ENCODE measurements around the gene BANF1. TPM values are rescaled to one million over a fixed set of nuclear protein-coding genes. Genes with fewer than 3 reads are reported as not detected.

Gene BANF1
- total and polyA plus RNA-seq, 9 donors: 42.1 to 268 (median 207) TPM

GRCh38 chr11:65964906-65965305, 37.4 kb upstream of the BANF1 start:
- Histone ChIP-seq H3K9me3 (no peaks in the 10 kb centered on the region), H3K36me3 (no peaks in the 10 kb centered on the region), H3K4me1 (ENCODE audit: insufficient read depth) (peaks cover 9% of the 10 kb centered on the region), H3K4me3 (no peak overlapping the region), H3K27me3 (no peaks in the 10 kb centered on the region), H3K27ac (no peak overlapping the region)
- TF ChIP-seq EP300 (IDR thresholded peaks at IDR 0.05): no peak
- no peak for TF ChIP-seq POLR2A (IDR thresholded peaks at IDR 0.05)
- TF ChIP-seq, protein P1, sequence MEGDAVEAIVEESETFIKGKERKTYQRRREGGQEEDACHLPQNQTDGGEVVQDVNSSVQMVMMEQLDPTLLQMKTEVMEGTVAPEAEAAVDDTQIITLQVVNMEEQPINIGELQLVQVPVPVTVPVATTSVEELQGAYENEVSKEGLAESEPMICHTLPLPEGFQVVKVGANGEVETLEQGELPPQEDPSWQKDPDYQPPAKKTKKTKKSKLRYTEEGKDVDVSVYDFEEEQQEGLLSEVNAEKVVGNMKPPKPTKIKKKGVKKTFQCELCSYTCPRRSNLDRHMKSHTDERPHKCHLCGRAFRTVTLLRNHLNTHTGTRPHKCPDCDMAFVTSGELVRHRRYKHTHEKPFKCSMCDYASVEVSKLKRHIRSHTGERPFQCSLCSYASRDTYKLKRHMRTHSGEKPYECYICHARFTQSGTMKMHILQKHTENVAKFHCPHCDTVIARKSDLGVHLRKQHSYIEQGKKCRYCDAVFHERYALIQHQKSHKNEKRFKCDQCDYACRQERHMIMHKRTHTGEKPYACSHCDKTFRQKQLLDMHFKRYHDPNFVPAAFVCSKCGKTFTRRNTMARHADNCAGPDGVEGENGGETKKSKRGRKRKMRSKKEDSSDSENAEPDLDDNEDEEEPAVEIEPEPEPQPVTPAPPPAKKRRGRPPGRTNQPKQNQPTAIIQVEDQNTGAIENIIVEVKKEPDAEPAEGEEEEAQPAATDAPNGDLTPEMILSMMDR (IDR thresholded peaks at IDR 0.05): no peak
- DNase-seq: no peak
- intact Hi-C loops (cut with DNase I): loop anchor here in 2 of 4 donors (5.0 to 10.0 kb wide), 4 partner anchors 32 to 80 kb away; partner anchors contain the start of gene FIBP (in 2 of the 2)
- WGBS, 3 donors: 80 to 88% (median 87%) methylated on average over 7 to 10 of the region's 10 CpGs

GRCh38 chr11:65965986-65966762, 36.1 kb upstream of the BANF1 start:
- H3K27ac ChIP-seq: no peak overlapping the region
- WGBS, 3 donors: 84 to 87% (median 86%) methylated on average over 33 to 36 of the region's 36 CpGs
- no peaks in the 10 kb centered on the region for H3K9me3 ChIP-seq
- no peaks in the 10 kb centered on the region for H3K27me3 ChIP-seq
- TF ChIP-seq POLR2A (IDR thresholded peaks at IDR 0.05) (no peak), EP300 (IDR thresholded peaks at IDR 0.05) (no peak)
- TF ChIP-seq, protein P1 (IDR thresholded peaks at IDR 0.05): no peak
- DNase-seq: no peak
- H3K4me3 ChIP-seq: no peak overlapping the region
- intact Hi-C loops (cut with DNase I): loop anchor here in 2 of 4 donors (5.0 to 10.0 kb wide), 2 partner anchors 44 to 81 kb away; partner anchors contain the start of gene FIBP (in 1 of the 2)
- H3K4me1 ChIP-seq (ENCODE audit: insufficient read depth): peaks cover 9% of the 10 kb centered on the region
- no peaks in the 10 kb centered on the region for H3K36me3 ChIP-seq

- Histone ChIP-seq H3K27ac (no peak overlapping the region), H3K27me3 (no peaks in the 10 kb centered on the region), H3K4me3 (no peak overlapping the region), H3K36me3 (no peaks in the 10 kb centered on the region), H3K4me1 (ENCODE audit: insufficient read depth) (peaks cover 7% of the 10 kb centered on the region), H3K9me3 (no peaks in the 10 kb centered on the region)
- no peak for DNase-seq
- intact Hi-C loops (cut with DNase I): loop anchor here in 2 of 4 donors (5.0 to 10.0 kb wide), 2 partner anchors 45 to 83 kb away; partner anchors contain the start of gene FIBP (in 1 of the 2)
- WGBS, 3 donors: 89 to 90% (median 89%) methylated on average over 30 of the region's 30 CpGs
- TF ChIP-seq EP300 (IDR thresholded peaks at IDR 0.05) (no peak), POLR2A (IDR thresholded peaks at IDR 0.05) (no peak)
- TF ChIP-seq, protein P1 (IDR thresholded peaks at IDR 0.05): no peak
Measured at GRCh38 chr11:65967329-65967934, 34.9 kb upstream of the BANF1 start.

GRCh38 chr11:65968600-65969482, 33.5 kb upstream of the BANF1 start:
- Histone ChIP-seq H3K27me3 (no peaks in the 10 kb centered on the region), H3K9me3 (no peaks in the 10 kb centered on the region), H3K4me3 (no peak overlapping the region), H3K4me1 (ENCODE audit: insufficient read depth) (no peaks in the 10 kb centered on the region), H3K36me3 (no peaks in the 10 kb centered on the region), H3K27ac (no peak overlapping the region)
- no peak for DNase-seq
- TF ChIP-seq, protein P1 (IDR thresholded peaks at IDR 0.05): no peak
- TF ChIP-seq EP300 (IDR thresholded peaks at IDR 0.05) (no peak), POLR2A (IDR thresholded peaks at IDR 0.05) (no peak)
- WGBS, 3 donors: 69 to 73% (median 71%) methylated on average over 15 of the region's 15 CpGs
- intact Hi-C loops (cut with DNase I): loop anchor here in 2 of 4 donors (5.0 to 10.0 kb wide), 2 partner anchors 47 to 84 kb away; partner anchors contain the start of gene FIBP (in 1 of the 2)
